Hematopoietic multipotent progenitor cell treated with erythropoietin and hydrocortisone succinate and interleukin-3 and kit ligand, for 4 days (in vitro differentiated cells): ENCODE results near the gene TMEFF2.
A peak's percentile ranks its signal among the peaks of the same experiment; 100 is the strongest.

ENCODE experiments used
- DNase-seq: peaks from one replicate; pipeline ENCODE4 v3.0.0-alpha.2; 2015

Gene TMEFF2

GRCh38 chr2:192007581-192008228, 187.0 kb downstream of the TMEFF2 start:
- no peak for DNase-seq

GRCh38 chr2:192005211-192005610, 189.5 kb downstream of the TMEFF2 start:
- peak; percentile 23 for DNase-seq

DNA sequence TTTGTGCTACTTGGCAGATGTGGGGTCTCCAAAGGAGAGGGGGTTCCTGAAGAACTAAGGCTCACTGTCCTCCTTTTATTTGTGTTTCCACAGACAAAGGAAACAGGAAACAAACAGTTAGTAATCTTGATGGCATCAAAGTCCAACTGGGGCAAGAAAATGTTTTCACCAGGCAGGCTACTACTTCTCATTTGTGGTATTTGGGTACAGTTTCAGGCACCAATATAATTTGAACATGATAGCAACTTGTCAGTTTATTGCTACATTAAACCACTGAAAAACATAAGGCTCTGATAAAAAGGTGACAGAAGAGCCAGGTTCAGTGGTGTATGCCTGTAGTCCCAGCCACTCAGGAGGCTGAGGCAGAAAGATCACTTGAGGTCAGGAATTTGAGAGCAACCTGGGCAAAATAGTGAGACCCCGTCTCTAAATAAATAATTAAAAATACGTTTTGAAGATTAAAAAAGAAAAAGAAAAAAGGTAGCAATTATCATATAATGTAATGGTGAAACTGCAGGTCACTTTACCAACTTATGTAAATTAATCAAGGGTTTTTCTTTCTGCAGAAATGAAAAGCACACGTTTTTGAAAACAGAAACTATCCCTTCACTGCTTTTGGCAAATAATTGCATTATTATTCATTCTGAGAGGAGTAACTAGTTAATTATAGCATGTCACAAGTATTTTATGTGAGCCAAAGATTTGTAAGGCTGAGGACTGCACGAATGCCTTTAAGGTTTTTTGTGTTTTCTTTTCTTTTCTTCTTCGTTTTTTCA, 190.4 kb downstream of the TMEFF2 start:
- peak; percentile 35 for DNase-seq

- no peak for DNase-seq
Observed at GRCh38 chr2:192002418-192002817, 192.3 kb downstream of the TMEFF2 start.

DNA sequence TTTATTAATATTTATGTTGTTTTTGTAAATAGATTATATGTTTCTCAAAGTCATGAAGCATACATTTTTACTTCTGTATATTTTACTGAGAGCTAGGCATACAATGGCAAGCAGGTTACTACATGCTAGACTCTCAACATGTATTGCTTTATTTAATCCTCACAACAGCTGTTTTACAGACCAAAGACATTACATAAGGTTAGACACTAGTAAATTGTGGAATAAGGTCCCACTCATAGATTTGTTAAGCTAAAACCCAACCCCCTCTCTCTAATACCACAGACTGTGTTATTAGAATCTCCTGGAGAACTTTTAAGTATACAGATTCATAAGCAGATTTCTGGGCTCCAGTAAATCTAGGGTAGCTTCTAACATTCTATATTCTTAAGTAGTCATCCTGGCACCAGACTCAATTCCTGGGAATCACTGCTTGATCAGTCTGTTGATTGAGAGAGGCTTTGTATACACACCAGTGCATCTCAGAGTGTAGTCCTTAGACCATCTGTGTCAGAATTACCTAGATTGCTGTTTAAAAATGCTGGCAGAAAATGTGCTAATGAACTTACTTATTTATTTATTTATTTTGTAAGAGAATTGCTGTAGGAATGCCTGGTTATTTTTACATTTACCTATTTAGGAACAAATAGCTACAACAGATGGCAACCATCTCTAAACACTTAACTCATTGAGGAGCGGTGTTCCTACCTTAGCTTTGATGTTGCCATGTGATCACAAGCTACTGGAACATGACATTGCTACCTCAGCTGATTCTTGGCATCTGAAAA, 194.3 kb downstream of the TMEFF2 start:
- no peak for DNase-seq

GRCh38 chr2:191999101-191999841, 195.5 kb downstream of the TMEFF2 start:
- no peak for DNase-seq

GRCh38 chr2:191995285-191995684, 199.4 kb downstream of the TMEFF2 start:
- peak; percentile 27 for DNase-seq

DNA sequence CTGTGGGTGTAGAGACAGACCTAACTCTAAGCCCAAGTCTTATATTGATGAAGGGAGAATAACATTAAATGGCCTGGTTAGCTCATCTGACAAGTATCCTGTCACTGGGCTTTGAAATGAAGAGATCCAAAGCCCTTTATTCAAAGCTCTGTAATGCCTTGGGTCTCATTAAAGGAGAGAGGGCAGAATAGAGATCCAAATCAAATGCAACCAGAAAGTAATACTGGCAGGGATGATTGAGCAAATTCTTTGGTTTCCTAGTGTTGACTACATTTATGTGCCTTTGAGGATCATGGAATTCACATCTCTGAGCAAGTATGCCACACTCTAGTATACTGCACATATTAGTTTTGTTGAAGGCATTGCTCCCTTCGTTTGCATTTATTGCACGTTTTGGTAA, 200.0 kb downstream of the TMEFF2 start:
- DNase-seq, result no peak

GRCh38 chr2:191991442-191991841, 203.3 kb downstream of the TMEFF2 start:
- DNase-seq, result peak; percentile 58

DNA sequence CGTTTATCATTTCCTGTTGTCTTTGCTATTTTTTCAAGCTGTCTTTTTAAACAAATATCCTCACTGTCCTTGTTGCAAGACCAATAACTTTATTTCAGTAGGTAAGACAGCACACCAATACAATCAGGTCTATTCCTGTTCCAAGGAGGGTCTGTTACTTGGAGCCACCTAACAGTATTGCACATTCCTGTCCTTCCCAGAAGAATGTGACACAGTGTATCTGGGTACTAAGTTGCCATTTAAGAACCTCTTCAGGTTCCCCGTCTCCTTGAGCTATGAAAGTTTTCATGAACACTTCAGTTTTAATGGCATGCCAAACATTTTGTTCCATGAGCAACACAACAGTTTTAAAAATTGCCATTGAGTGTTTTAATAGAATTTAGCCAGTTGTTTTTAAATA, 209.0 kb downstream of the TMEFF2 start:
- no peak for DNase-seq

GRCh38 chr2:191983591-191983990, 211.1 kb downstream of the TMEFF2 start:
- DNase-seq, result no peak

DNA sequence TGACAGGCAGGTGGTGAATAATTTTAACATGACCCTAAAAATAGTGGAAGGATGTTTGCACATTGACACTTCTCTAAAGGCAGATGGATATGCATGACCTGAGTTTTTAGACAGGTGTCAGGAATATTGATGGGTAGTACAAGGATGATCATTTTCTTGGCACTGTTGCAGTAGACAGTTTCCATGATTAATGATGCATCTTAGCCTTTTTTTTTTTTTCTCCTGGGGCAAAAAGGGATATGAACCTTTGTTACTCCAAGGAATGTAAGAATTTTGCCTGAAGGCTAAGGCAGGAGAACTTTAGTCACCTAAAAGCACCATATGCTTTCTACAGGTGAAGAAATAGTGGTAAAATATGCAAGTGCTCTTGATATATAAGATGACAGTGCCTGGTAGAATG, 211.5 kb downstream of the TMEFF2 start:
- DNase-seq, result no peak

DNA sequence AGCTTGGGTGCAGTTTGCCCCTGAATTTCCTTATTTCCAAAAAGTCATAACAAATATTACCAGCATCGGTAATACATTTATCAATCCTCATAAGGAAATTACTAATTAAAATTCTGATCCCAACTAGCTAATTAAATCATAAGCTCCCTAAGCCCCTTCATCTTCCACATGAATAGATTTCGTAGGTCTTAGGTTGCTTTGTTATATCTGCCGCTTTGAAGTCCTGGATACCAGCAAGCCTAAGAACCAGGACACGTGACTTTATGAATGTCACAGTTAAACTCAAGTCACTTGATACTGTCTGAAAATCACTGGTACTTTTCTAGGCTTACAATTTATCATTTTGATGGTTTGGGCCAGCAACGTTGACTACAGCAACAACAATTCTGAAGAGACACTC, 213.0 kb downstream of the TMEFF2 start:
- DNase-seq, result no peak

DNA sequence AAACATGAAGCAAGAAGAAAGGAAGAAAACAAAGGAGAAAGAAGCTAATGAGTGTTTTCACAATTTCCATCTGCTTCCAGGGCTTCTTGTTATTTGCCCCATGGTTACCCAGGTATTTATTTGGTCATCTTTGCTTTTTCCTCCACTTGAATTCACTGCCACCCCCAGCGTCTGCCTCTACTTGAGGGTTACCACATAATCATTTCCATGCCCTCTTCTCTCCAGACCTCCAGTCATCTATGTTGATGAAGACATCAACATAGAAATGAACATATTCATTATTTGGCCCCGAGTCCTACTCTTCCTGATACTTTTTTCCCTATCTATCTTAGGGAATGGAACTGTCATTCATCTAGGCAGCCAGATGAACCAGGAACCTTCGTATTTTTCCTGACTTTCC, 214.2 kb downstream of the TMEFF2 start:
- DNase-seq, result no peak

- DNase-seq, result no peak
Observed at GRCh38 chr2:191979221-191979730, 215.5 kb downstream of the TMEFF2 start.

DNA sequence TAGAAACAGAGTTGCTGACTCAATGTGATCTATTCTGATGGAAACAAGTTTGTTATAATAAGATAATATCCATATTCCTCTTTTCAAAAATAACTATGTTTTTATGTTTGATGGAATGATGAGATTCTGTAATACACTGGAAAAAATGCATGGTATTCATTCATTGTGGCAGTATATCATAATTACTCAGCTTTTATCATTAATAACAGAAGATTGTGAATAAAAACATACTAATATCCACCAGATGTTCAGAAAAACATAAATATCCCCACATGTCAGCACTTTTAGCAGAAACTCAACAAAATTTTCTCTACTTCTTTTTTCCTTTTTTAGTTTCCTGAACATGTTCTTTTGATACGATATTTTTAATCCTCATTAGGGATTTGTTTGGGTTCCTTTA, 217.0 kb downstream of the TMEFF2 start:
- no peak for DNase-seq

- DNase-seq, result no peak
Observed at GRCh38 chr2:191976436-191976835, 218.3 kb downstream of the TMEFF2 start.

- DNase-seq, result no peak
Observed at GRCh38 chr2:191974676-191975075, 220.1 kb downstream of the TMEFF2 start.

DNA sequence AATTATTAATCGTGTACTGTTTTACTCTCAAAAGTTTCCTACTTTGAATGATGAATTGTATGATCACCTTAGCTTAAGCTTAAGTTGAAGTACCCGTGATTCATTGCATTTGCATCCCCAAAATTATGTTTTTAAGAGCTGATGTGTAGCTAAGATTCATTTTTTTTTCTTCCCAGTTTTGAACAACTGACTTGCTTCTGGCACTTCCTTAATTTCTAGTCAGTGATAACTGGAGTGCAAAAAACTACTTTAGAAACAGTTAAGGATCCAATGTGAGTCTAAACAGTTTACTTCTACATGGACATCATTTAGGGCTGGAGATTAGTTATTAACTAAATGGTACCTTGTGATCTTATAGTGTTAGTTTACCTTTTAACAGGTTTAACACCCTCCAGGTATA, 223.9 kb downstream of the TMEFF2 start:
- DNase-seq, result no peak

DNA sequence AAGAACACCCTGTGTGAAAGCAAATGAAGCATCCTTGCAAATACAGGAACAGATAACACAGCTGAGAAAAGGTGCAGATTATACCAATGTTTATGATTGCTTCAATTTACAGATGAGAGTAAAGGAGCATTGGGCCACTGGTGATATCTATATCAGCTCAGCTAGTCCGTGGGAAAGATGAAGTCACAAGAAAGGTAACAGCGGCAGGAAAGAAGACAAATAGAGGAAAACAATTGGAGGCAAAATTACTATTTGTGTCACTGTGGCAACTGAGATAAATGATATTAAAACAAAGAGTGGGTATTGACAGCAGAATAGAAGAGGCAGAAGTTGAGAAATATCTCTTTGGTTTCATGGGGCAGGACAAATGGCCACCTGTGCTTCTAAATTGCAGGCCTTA, 226.6 kb downstream of the TMEFF2 start:
- no peak for DNase-seq

DNA sequence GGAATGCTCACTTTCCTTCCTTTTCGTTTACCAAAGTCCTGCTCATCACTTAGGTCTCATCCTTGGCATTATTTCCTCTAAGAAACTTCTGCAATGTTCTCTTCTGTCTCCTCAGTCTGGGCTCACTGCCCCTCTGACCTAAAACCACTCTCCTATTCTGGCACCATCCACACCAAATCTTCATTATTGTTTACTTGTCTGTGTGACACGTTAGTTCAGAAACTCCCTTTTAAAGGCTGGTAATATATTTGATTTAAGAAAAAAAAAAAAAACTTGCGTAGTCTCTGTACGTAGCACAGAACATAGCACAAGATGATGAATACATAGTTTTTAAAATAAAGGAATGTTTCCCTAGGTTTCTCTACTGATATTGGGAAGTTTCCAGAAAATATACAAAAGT, 229.0 kb downstream of the TMEFF2 start:
- DNase-seq, result no peak

DNA sequence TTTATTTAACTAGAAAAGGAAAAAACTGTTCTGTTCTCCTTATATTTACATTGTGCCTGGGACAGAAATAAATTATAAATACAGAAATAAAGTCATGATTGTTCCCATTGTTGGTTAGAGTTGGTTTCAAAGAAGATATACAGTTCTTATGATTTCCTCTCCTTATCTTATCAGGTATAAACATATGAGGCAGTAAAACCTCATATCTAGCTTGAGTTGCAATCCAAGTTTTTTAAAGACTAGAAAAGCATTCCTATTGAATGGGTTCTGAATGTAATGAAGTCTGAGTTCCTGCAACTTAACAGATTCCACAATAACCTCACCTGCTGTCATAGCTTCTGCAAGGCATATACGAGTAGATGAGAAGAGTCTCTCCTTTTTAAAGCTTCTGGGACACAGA, 233.2 kb downstream of the TMEFF2 start:
- peak; percentile 75 for DNase-seq

DNA sequence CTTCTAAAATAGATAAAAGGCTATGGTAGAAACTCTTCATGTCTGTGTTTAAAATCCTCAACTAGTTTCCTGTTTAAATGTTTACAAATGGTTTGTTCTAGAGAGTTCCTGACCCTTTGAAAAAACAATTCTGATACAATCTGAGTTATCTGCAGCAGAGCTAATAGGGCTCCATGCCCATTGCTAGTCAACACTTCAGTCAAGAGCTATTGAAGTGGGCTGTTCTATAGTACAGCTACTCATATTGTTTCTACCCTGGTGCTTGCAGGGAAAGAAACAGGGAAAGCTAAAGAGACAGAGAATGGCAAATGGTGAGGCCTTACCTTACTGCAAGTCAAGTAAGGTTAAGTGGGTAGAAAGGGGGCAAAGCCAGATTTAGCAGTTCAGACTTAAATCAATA, 235.5 kb downstream of the TMEFF2 start:
- no peak for DNase-seq
